Thymus (tissue), 11 donors: ENCODE results near the gene CUL3. TPM values are rescaled to one million over a fixed set of nuclear protein-coding genes. Genes with fewer than 3 reads are reported as not detected.

Experiments used
- DNase-seq, 9 donors: peaks; one replicate each; pipeline ENCODE4 v3.0.0-alpha.2; 2013; ENCODE audit warnings: low spot score in 9 of 9, low read depth in 6 of 9, missing footprints in 1 of 9
- H3K27ac ChIP-seq, 2 donors: one replicate each; pipeline ENCODE4 v1.5.1; 2013; ENCODE audit warnings: control low read depth in 1 of 2, low read depth in 1 of 2, low read length in 1 of 2, mild to moderate bottlenecking in 1 of 2, moderate library complexity in 1 of 2
- H3K27me3 ChIP-seq, 2 donors: one replicate each; pipeline ENCODE4 v1.5.1; 2013; ENCODE audit warnings: low read length in 1 of 2; ENCODE audit not compliant: control insufficient read depth in 2 of 2, insufficient read depth in 1 of 2
- H3K36me3 ChIP-seq, 2 donors: one replicate each; pipeline ENCODE4 v1.5.1; 2013; ENCODE audit warnings: low read length in 1 of 2, mild to moderate bottlenecking in 1 of 2, moderate library complexity in 1 of 2; ENCODE audit not compliant: control insufficient read depth in 2 of 2, insufficient read depth in 2 of 2
- H3K4me1 ChIP-seq, 2 donors: one replicate each; pipeline ENCODE4 v1.5.1; 2013; ENCODE audit warnings: low read length in 2 of 2; ENCODE audit not compliant: control insufficient read depth in 2 of 2, insufficient read depth in 2 of 2
- H3K4me3 ChIP-seq, 2 donors: one replicate each; pipeline ENCODE4 v1.5.1; 2013; ENCODE audit warnings: low read length in 2 of 2, control low read depth in 1 of 2, mild to moderate bottlenecking in 1 of 2
- H3K9me3 ChIP-seq, 2 donors: one replicate each; pipeline ENCODE4 v1.5.1; 2013; ENCODE audit warnings: low read length in 1 of 2, mild to moderate bottlenecking in 1 of 2; ENCODE audit not compliant: control insufficient read depth in 2 of 2, insufficient read depth in 1 of 2
- WGBS: extraction: QIAGEN DNeasy Blood & Tissue Kit; methylation state at CpG from one replicate; pipeline ENCODE4 v1.1.7; 2013; 5-methylcytosine and 5-hydroxymethylcytosine counted together
- polyA plus RNA-seq: library from polyadenylated mRNA; stranded (reverse); fragments of 200-250 nt; gene quantifications from one replicate; pipeline ENCODE4 v1.2.3, GENCODE V29; 2013
- total RNA-seq: library from RNA; stranded (reverse); fragments of 120-200 nt; gene quantifications from one replicate; pipeline ENCODE4 v1.2.4, GENCODE V29; 2013
- donor health status: healthy.

Gene CUL3
- total and polyA plus RNA-seq, 2 donors, result 67.3 to 134 TPM

GRCh38 chr2:224438726-224439125, 146.4 kb downstream of the CUL3 start:
- Histone ChIP-seq H3K27me3 (peaks cover 0 to 21% of the 10 kb centered on the region in 2 donors), H3K4me1 (peaks cover 0 to 11% of the 10 kb centered on the region in 2 donors), H3K36me3 (no peaks in the 10 kb centered on the region), H3K4me3 (no peak overlapping the region), H3K27ac (no peak overlapping the region), H3K9me3 (no peaks in the 10 kb centered on the region)
- DNase-seq, result no peak

DNA sequence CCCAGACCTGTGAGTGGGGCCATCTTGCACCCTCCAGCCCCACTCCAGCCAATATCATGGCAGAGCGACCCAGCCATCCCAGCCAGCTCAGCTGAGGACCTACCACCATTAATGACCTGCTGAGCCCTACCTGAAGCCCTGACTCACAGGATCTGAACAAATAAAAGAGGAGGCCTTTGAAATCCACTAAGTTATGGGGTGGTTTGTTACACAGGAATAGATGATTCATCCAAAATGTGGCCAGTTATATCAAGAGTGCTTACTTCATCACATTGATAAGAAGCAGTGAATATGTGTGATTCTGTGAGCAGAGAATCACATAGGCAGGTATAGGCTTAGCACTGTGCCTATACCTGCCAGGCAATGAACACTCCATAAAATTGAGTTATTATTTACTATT, 148.5 kb downstream of the CUL3 start:
- WGBS, result 97% methylated on average over 1 of the region's 1 CpG
- Histone ChIP-seq H3K27me3 (peaks cover 0 to 6% of the 10 kb centered on the region in 2 donors), H3K4me3 (no peak overlapping the region), H3K9me3 (no peaks in the 10 kb centered on the region), H3K27ac (no peak overlapping the region), H3K36me3 (no peaks in the 10 kb centered on the region), H3K4me1 (no peaks in the 10 kb centered on the region)
- DNase-seq, result no peak

- over 99% methylated on average over 4 of the region's 4 CpGs for WGBS
- Histone ChIP-seq H3K4me1 (no peaks in the 10 kb centered on the region), H3K9me3 (no peaks in the 10 kb centered on the region), H3K36me3 (no peaks in the 10 kb centered on the region), H3K4me3 (no peak overlapping the region), H3K27me3 (no peaks in the 10 kb centered on the region), H3K27ac (no peak overlapping the region)
- no peak for DNase-seq
Measured at GRCh38 chr2:224434618-224435017, 150.5 kb downstream of the CUL3 start.

DNA sequence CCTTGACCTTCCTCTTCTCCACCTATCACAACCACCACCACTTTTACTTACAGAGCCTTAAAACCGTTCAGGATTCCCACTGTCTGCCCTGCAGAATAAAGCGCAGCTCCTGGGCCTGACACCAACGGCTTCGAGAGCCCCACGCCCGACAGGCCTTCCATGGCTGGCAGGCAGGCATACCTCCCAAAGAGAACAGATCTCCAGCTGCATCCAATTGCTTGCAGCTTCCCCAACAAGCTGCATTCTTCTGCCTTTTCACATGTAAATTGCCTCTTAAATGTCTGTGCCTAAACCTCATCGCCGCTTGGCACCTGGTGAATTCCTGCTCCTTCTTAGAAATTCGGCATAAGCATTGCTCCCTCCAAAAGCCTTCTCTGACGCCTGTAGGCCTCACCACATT, 151.7 kb downstream of the CUL3 start:
- Histone ChIP-seq H3K9me3 (no peaks in the 10 kb centered on the region), H3K27me3 (no peaks in the 10 kb centered on the region)

DNA sequence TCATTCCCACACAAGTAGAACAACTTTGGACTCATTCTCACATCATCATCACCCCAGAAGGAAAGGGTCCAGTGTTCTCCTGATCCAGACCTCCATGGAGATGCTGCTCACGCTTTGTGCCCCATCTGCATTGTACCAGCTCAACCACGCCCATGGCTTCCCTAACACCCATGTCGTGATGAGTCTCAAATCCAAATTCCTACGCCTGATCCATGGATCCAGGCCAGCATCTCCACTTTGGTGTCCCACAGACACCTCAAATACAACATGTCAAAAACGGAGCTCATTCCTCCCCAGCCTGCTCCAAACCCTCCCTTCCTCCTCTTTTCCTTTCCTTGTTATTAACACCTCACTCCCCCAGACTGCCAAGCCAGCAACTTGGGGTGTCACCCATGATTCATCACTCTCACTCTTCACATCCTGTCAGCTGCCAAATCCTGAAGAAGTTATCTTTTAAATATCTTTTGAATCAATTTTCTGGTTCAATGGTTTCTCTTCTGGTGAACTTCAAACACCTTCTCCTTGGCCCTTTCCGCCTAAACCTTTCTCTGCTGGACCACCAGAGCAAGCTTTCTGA, 153.1 kb downstream of the CUL3 start:
- DNase-seq, result no peak
- WGBS, result 96% methylated on average over 6 of the region's 6 CpGs
- H3K9me3 ChIP-seq, result no peaks in the 10 kb centered on the region

More for the DNA sequence above, 151.7 kb downstream of the CUL3 start:
- no peak overlapping the region for H3K4me3 ChIP-seq
- WGBS, result 96% methylated on average over 10 of the region's 10 CpGs
- H3K27ac ChIP-seq, result no peak overlapping the region
- no peaks in the 10 kb centered on the region for H3K36me3 ChIP-seq
- DNase-seq, result no peak
- no peaks in the 10 kb centered on the region for H3K4me1 ChIP-seq

DNA sequence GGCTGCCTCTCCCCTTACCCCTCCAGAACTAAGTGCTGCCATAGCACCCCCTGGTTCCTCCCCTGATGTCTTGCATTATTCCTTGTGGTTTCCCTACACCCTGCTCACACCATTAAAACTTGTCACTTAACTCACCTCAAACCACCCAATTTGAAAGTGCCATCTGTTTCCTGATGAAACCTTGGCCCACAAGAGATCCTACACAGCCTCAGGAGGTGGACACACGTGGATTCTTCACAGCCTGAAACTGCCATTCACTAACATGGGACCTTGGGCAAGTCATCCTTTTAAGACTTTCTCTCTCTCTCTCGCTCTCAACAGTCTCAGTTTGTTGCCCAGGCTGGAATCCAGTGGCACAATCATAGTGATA, 155.7 kb downstream of the CUL3 start:
- no peaks in the 10 kb centered on the region for H3K9me3 ChIP-seq
- H3K4me3 ChIP-seq, result no peak overlapping the region
- no peaks in the 10 kb centered on the region for H3K27me3 ChIP-seq
- H3K27ac ChIP-seq, result no peak overlapping the region
- H3K4me1 ChIP-seq, result no peaks in the 10 kb centered on the region
- no peak for DNase-seq
- WGBS, result 27% methylated on average over 2 of the region's 2 CpGs
- no peaks in the 10 kb centered on the region for H3K36me3 ChIP-seq

More for the DNA sequence above, 153.1 kb downstream of the CUL3 start:
- Histone ChIP-seq H3K27ac (no peak overlapping the region), H3K36me3 (no peaks in the 10 kb centered on the region), H3K27me3 (no peaks in the 10 kb centered on the region), H3K4me3 (no peak overlapping the region), H3K4me1 (no peaks in the 10 kb centered on the region)

DNA sequence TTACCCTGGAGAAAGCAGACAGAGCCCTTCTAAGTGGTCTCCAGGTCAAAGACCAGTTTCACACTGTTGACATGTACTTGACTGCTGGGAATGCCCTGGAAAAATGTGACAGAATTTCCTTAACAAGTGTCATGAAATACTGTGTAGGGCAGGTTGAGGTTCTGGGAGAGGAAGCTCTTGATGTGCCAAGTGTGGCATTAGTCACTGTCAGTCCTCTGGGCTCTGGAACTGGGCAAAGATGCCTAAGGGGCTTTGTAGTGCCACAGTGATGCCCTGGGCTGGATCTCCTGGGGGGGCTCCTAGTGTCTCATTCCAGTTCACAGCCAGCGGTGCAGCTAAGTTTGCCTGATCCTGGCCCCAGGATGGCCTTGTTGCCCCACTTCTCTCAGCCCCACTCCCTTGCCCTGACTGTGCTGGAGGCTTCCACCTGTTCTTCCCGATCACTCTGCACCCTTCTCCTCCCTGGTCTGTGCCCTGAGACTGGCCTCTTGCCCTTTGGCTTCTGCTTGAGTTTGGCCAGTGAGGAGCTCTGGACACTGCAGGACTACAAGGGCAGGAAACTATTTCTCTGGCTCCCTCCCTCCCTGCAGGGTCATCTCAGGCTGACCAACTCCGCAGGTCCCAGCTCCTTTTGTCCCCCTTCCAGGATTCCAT, 156.2 kb downstream of the CUL3 start:
- H3K9me3 ChIP-seq, result no peaks in the 10 kb centered on the region
- H3K27ac ChIP-seq, result no peak overlapping the region
- no peak for DNase-seq
- 61% methylated on average over 3 of the region's 3 CpGs for WGBS
- no peaks in the 10 kb centered on the region for H3K4me1 ChIP-seq
- H3K27me3 ChIP-seq, result no peaks in the 10 kb centered on the region
- H3K36me3 ChIP-seq, result no peaks in the 10 kb centered on the region
- no peak overlapping the region for H3K4me3 ChIP-seq

- WGBS, result 93% methylated on average over 4 of the region's 4 CpGs
Measured at GRCh38 chr2:224427471-224427870, 157.7 kb downstream of the CUL3 start.

DNA sequence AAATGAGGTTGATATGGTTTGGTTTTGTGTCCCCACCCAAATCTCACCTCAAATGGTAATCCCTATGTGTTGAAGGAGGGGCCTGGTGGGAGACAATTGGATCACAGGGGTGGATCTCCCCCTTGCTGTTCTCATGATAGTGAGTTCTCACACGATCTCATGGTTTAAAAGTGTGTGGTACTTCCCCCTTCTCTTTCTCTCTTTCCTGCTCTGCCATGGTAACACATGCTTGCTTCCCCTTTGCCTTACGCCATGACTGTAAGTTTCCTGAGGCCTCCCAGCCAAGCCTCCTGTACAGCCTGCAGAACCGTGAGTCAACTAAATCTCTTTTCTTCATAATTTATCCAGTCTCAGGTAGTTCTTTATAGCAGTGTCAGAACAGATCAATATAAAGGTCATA, 158.5 kb downstream of the CUL3 start:
- Histone ChIP-seq H3K27me3 (no peaks in the 10 kb centered on the region), H3K9me3 (no peaks in the 10 kb centered on the region), H3K36me3 (no peaks in the 10 kb centered on the region), H3K4me3 (no peak overlapping the region), H3K4me1 (no peaks in the 10 kb centered on the region), H3K27ac (no peak overlapping the region)
- DNase-seq, result no peak
- 79% methylated on average over 3 of the region's 3 CpGs for WGBS

More at GRCh38 chr2:224427471-224427870, 157.7 kb downstream of the CUL3 start:
- no peak for DNase-seq
- no peak overlapping the region for H3K27ac ChIP-seq
- H3K36me3 ChIP-seq, result no peaks in the 10 kb centered on the region
- no peaks in the 10 kb centered on the region for H3K4me1 ChIP-seq
- no peak overlapping the region for H3K4me3 ChIP-seq
- no peaks in the 10 kb centered on the region for H3K9me3 ChIP-seq
- H3K27me3 ChIP-seq, result no peaks in the 10 kb centered on the region
